ES-I3 (cell line): Measurements from ENCODE around the gene LBR.

ENCODE experiments used
- H3K36me3 ChIP-seq: 2 replicates; pipeline ENCODE4 v1.6.1; 2013; ENCODE audit warnings: mild to moderate bottlenecking, low read length, control low read depth, moderate library complexity; ENCODE audit not compliant: insufficient read depth
- H3K4me1 ChIP-seq: 2 replicates; pipeline ENCODE4 v1.6.1; 2013; ENCODE audit warnings: mild to moderate bottlenecking, control low read depth, low read length; ENCODE audit not compliant: insufficient read depth
- H3K9ac ChIP-seq: 2 replicates; pipeline ENCODE4 v1.6.1; 2013; ENCODE audit warnings: low read depth, mild to moderate bottlenecking, low read length, moderate library complexity
- H3K9me3 ChIP-seq: 2 replicates; pipeline ENCODE4 v1.6.1; 2013; ENCODE audit warnings: mild to moderate bottlenecking, low read length, moderate library complexity; ENCODE audit not compliant: control insufficient read depth, insufficient read depth

Gene LBR

DNA sequence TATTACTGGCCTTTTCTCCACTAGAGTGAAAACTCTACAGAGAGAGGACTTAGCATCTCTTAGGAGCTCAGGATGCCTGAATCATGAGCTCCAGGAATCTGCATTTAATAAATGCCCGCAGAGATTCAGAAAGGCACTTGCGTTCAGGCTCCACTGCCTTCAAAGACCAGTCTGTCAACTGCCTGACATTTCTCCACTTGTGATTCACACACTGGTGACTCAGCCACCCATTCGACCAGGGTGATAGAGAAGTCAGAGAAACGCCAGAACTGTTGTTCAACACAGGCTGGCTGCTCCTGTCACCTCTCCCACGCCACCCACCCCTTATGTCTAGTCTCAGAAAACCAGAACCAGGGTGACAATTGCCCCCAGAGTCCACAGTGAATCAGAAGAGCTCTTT lies 26.9 kb upstream of the LBR start:
- Histone ChIP-seq H3K36me3 (no peaks in the 10 kb centered on the region), H3K9ac (no peak overlapping the region), H3K4me1 (peaks cover 8% of the 10 kb centered on the region; the same call in 1 of the 2 replicates), H3K9me3 (no peaks in the 10 kb centered on the region)

DNA sequence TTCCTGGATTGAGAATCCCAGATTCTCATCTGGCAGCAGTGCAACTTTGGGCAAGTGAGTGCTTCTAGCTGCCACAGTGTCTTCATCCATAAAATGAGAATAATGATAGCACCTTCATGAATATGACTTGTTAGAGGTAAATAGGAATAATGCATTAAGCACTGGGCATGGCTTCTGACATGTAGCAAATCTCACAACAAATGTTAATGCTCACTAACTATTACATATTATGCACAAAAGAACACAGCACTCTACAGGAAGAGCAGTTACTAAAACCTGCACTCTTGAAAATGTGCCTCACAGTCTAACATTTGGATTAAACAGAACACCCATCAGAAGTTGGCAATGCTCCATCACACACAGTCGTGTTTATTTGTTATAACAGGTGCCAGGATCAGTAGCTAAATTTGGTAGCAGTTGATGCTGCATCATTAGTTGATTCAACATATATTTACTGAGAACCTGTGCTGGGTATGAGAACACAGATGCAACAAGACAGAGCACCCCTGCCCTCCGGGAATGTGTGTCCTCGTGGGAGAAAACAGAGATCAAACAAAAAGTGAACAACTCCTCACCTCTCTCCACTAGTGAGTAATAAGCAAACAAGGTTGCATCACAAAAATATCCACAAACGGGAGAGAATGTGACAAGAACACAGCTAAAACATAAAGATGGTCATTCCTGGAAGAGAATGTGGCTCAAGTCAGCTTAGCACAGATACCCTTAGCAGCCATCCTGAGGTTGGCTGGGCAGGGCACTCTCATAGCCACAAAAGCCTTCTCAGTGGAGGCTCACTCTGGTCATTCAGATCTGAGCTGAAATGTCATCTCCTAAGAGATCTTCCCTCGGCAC lies 26.2 kb upstream of the LBR start:
- Histone ChIP-seq H3K9me3 (no peaks in the 10 kb centered on the region), H3K9ac (no peak overlapping the region), H3K36me3 (no peaks in the 10 kb centered on the region), H3K4me1 (peaks cover 8% of the 10 kb centered on the region; the same call in 1 of the 2 replicates)

DNA sequence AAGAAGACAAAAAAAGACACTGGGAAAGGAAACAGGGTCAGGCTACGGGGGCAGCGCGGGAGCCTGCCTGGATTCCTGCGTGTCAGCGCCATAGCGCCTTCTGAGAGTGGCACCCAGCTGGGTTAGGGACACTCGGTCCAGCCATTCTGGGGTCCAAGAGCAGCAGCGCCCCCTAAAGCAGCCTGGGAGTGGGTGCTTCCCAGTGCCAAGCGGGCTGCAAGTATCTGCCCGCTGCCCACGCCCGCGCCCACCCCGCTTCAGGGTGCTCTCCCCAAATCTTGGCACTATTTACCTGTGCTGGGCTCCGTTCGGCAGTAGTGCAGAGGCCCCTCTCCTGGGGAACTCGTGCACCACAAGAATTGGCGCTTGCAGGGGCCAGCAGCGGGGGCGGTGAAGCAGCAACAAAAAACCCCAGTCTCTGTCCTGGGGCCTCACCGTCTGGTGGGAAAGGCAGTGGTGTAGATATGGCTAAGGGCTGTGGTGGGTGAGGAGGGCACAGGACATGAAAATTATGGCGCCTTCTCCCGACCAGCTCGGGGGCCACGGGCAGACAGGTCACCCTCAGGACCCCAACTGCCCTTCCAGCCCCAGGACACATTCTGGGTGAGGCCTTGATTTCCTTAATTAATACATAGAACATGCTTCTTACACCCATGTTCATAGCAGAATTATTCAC lies 24.1 kb upstream of the LBR start:
- Histone ChIP-seq H3K9ac (no peak overlapping the region), H3K36me3 (no peaks in the 10 kb centered on the region), H3K9me3 (no peaks in the 10 kb centered on the region), H3K4me1 (peaks cover 8% of the 10 kb centered on the region; the same call in 1 of the 2 replicates)

DNA sequence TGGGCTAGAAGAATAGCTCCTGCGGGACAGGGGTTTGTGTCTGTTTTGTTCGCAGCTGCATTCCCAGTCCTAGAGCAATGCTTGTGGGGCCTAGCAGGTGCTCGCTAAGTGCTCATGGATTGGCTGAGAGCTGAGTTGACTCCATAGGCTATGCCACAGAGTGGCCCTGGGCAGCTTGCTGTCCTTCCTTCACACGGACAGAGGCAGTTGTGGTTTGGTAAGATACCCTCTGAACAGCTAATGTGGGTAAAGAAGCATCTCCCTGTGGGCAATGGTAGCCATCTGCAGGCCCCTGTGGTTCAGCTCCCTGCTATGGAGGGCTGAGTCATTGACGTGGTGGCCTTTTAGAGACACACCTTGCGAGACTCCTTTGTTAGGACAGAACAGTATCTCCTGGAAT lies 23.5 kb upstream of the LBR start:
- Histone ChIP-seq H3K36me3 (no peaks in the 10 kb centered on the region), H3K9me3 (no peaks in the 10 kb centered on the region), H3K9ac (no peak overlapping the region), H3K4me1 (peaks cover 10% of the 10 kb centered on the region; the same call in 1 of the 2 replicates)

DNA sequence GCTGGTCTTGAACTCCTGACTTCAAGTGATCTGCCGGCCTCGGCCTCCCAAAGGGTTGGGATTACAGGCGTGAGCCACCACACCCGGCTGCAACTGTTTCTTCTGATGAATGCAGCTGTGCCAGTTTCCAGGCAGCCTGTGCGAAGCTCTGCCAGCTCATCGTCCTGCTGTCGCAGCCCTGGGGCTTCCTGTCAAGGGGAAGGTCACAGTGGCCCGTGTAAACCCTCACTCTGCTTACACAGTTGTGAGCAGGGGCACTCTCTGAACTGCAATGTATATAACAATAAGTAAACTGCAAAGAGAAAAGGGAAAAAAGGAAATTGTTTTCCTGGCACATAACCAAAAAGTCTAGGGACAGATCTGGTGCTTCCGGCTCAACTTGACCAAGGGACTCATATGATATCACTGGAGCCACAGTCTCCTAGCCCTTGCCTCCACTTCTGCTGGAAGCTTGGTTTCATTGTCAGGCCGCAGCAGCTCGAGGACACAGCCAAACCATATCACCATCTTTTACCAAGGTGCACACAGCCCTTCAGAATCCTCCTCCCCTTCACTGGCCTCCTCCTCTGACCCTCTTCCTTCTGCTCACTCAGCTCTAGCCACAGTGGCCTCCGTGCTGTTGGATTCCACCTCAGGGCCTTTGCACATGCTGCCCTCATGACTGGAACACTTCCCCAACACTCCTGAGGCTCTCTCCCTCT lies 22.8 kb upstream of the LBR start:
- Histone ChIP-seq H3K36me3 (no peaks in the 10 kb centered on the region), H3K4me1 (peaks cover 16% of the 10 kb centered on the region), H3K9me3 (no peaks in the 10 kb centered on the region), H3K9ac (no peak overlapping the region)

DNA sequence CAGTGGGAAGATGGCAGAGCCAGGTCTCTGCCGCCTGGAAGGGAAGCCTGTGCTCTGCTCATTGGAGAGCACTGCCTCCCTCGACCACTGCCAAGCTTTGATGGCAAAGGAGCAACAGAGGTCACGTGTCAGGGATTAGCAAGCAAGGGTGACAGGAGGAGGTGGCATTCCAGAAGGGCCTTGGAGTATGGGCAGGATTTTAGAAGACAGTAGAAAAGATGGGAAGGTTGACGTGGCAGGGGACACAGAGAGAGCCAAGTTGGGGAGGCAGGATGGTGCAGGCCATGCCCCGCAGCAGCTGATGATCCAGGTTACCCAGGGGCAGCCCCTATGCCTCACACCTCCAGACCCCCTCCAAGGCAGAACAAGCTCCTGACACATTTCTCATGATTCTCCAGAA lies 21.9 kb upstream of the LBR start:
- H3K36me3 ChIP-seq, result no peaks in the 10 kb centered on the region
- peaks cover 13% of the 10 kb centered on the region for H3K4me1 ChIP-seq
- H3K9me3 ChIP-seq, result no peaks in the 10 kb centered on the region
- H3K9ac ChIP-seq, result no peak overlapping the region

DNA sequence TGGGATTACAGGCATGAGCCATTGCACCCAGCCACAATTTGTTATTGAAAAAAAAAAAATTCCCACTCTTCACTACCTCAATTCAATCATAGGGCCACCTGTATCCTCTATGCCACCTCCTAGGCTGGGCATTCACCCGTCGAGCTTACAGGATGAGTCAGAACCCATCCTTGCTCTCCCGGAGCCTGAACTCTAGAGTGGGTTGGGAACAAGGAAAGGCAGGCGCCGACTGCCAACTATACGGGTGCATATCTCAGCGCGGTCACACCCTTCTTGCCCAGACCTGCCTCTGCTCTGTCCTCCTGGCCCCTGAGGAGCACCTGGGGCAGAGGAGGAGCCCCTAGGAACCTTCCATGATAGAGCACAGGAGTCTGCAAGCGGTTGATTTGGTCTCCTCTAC lies 21.4 kb upstream of the LBR start:
- H3K4me1 ChIP-seq, result peaks cover 10% of the 10 kb centered on the region
- H3K9ac ChIP-seq, result no peak overlapping the region

DNA sequence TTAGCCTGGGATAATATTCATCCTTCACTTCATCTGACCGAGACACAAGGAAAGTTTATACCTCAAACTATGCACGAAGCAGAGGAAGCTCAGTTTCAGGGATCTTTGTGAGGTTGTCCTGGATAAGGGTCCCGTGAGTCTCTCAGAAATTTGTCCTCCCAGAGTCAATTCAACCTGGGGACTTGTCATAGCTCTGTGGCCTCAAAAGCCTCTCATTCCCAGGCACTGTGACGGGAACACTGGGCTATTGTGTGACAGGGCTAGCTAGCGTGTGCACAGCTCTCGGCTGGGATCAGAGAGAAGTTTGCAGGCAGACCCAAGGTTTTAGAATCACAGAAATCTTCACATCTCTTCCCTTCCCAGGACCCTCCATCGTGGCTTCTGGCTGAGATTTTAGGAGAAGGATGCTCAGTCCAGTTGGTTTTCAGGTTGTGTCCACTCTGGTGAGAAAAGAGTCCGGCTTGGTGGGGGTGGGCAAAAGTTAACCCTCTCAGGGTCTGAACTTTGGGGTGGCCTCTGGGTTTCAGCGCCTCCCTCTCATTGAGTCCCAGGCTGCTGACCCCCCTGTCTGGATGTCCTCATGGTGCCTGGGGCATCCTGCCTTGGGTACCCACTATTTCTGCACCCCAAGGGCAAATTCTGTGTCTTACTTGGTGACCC lies 20.4 kb upstream of the LBR start:
- Histone ChIP-seq H3K36me3 (no peaks in the 10 kb centered on the region), H3K9me3 (no peaks in the 10 kb centered on the region), H3K9ac (no peak overlapping the region), H3K4me1 (peaks cover 10% of the 10 kb centered on the region)

More for the DNA sequence above, 21.4 kb upstream of the LBR start:
- H3K9me3 ChIP-seq, result no peaks in the 10 kb centered on the region
- no peaks in the 10 kb centered on the region for H3K36me3 ChIP-seq

DNA sequence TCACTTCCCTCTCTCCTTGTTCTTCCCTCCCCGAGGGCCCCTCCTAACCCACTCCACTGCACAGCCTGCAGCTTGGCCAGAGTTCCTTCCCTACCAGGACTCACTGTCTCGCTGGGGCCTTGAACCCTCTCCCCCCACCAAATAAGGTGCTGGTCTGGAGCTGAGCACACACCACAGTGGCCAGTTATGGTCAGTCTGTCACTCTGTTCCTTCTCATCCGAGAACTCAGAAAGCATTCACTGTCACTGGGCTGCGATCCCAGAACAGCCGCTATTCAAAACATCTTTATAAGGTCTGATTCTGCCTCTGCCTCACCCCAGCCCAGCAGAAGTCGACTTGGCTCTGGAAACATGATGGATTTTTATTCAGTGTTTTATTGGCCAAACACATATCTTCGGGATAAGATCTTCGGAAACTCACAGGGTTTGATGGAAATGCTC lies 19.8 kb upstream of the LBR start:
- H3K9me3 ChIP-seq, result no peaks in the 10 kb centered on the region
- no peaks in the 10 kb centered on the region for H3K36me3 ChIP-seq
- H3K9ac ChIP-seq, result no peak overlapping the region
- H3K4me1 ChIP-seq, result peaks cover 10% of the 10 kb centered on the region

DNA sequence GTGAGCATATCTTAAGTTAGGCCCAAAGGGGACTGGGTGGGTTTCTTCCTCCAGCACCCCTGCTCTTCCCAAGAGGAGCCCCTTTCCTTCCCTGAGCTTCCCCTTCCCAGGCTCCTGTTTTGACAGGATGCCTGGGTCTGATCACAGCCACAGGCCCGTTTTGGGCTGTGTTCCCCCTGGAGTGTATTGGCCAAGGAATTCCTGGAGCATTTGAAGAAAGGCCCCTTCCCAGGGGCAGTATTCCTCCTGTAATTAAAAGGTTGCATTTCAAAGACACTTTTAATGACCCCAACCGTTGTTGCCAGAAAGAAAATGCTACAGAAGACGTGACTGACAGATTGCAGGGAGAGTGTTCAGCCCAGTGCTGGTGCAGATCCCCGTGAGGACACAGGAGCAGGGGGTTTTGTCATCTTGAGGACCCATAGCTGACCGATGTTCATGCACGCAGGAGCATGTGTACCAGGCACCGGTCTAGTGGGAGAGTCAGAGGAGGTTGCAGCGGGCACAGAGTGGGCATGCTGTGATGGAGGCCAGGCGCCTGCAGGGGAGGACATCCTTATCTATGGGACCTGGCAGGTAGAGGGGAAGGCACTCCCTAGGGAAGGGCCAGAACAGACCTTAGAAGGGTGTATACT lies 19.3 kb upstream of the LBR start:
- no peak overlapping the region for H3K9ac ChIP-seq
- peaks cover 10% of the 10 kb centered on the region for H3K4me1 ChIP-seq
- H3K9me3 ChIP-seq, result no peaks in the 10 kb centered on the region
- H3K36me3 ChIP-seq, result no peaks in the 10 kb centered on the region

DNA sequence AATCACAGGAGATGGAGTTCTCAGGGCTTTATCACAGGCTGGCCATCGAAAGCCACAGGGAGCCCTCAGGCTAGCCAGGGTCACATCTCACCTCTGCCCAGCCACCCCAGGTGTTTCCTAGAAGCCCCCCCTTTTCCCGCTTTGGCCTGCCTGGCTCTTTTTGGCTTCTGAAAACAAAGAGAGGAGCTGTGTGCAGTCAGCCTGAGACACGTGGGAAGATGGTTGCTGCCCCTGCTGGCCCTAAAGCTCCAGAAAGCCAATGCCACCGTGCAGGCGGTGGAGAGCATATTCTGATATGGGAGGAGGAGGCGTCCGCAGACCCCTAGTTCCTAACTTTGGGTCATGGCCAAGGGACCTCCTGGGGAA lies 18.7 kb upstream of the LBR start:
- H3K9me3 ChIP-seq, result no peaks in the 10 kb centered on the region
- H3K36me3 ChIP-seq, result no peaks in the 10 kb centered on the region
- H3K4me1 ChIP-seq, result peaks cover 10% of the 10 kb centered on the region
- H3K9ac ChIP-seq, result no peak overlapping the region

DNA sequence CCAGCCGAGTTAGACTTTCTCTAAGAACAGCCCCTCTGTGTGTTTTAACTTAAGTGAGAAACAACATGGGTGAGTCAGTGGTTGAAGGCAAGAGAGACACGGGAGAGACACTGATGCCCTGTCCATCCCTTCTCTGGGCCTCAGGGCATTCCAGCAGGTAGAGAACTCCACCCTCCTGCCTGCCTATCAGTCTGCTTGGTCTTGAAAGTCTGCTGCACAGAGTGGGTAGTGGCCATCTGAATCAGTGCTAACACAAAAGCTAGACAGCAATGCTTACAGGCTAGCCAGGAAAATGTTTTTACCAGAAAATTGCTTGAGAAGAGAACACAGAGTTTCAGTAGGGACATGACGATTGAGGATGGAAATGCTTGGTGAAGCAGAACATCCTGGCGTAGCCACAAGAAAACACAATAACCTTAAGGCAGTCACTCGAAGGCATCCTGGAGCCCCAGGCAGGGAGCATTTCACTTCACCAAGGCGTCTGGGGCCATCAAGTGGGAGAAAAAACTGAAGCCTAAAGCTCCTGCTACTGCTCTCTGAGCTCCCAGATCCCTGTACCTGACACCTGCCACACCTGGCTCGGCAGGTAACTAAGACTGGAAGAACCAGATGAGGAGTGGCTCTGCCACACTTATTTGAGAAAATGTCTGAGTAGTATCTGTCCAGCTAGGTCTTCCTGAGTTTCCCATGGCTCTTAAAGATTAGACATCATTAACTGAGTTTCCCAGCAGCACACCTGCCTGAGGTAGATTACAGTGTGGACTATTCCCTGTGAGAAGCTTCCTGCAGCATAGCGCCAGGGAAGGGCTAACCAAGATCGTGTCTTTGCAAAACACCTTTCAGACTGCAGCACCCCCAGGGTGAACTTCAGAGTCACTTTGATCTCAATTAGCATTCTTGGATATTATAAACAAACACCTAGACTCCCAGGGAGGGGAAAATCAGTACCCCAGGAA lies 18.1 kb upstream of the LBR start:
- Histone ChIP-seq H3K9me3 (no peaks in the 10 kb centered on the region), H3K4me1 (peaks cover 10% of the 10 kb centered on the region), H3K9ac (no peak overlapping the region), H3K36me3 (no peaks in the 10 kb centered on the region)

DNA sequence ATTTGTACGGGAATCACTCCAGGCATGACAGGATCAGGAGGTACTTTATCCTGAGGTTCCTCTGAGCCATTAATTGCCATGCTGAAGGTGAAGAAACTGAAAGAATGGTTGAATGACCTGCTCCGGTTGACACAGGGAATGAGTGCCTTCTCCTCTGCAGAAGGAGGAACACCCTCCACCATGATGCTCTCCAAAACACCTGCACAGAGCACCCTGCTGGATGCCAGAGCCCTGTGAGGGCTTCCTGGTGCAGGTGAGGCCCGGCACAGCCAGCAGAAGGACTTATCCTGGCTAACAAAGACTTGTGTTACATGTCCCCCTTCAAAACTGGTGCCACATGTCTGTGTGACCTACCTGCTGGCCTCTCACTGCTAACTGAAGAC lies 14.3 kb upstream of the LBR start:
- H3K4me1 ChIP-seq, result peaks cover 10% of the 10 kb centered on the region
- H3K9ac ChIP-seq, result no peak overlapping the region
- no peaks in the 10 kb centered on the region for H3K9me3 ChIP-seq

More for the DNA sequence above, 14.3 kb upstream of the LBR start:
- no peaks in the 10 kb centered on the region for H3K36me3 ChIP-seq
